Suppressor macrophage treated with lipopolysaccharide for 1 hour (primary cell): ENCODE results near the gene GPSM3.
"Not testable (repeated sequence)": the region's sequence is repeated elsewhere in the genome, so short reads cannot be mapped to it uniquely, and the experiment has no call there.

Experiments
- DNase-seq, 3 donors: peaks; one replicate each; pipeline ENCODE4 v3.0.0-alpha.2; 2020 to 2022

Gene GPSM3

DNA sequence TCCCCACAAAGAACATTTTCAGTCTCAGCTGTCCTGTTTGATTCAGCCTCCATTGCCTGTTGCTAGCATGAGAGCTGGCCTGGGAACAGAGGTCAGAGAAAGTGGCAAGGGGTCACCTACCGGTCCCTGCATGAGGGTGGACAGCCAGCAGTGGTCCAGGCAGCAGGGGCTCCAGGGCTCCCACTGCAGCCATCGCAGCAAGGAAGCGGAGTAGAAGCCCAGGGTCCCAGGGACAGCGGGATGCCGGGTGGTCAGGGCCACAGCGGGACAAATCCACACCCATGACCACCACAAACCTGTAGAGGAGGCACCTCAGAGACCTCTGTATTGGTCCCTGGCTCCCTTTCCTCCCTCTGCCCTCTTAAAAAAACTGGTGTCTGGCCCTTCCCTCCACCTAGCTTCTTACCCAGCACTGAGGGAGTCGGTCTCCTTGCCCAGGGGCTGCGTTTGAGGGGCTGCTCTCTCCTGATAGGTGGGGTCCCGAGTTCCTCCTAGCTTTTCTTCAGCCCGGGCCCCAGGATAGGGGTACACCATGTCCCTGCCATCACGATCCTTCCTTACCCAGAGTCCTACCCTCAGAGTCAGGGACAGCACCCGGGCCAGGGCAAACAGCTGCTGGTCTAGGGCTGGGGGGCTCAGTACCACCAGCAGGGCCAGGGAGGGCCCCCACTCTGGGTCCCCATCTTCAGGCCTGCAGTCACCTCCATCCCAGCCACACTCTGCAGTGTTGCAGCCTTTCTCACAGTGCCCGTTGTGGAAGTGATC lies 8.4 kb upstream of the GPSM3 start:
- DNase-seq, result no peak

- DNase-seq, result no peak
Observed at GRCh38 chr6:32198866-32199265, 6.4 kb upstream of the GPSM3 start.

DNA sequence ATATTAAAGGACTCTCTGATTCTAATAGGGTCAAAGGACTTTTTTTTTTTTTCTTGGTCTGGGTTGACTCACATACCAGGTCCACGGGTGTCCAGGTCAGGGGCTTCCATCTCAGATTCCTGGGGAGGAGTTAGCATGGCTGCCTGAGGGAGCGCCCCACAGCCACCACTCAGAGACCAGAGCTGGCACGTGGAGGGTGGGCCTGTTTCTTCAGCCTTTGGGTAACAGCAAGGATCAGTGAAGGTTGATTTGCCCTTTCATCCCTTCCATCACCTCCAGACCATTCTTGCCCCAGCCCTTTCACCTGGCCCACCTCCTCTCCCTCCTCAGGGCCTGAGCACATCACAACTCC lies 5.9 kb upstream of the GPSM3 start:
- DNase-seq, result no peak

DNA sequence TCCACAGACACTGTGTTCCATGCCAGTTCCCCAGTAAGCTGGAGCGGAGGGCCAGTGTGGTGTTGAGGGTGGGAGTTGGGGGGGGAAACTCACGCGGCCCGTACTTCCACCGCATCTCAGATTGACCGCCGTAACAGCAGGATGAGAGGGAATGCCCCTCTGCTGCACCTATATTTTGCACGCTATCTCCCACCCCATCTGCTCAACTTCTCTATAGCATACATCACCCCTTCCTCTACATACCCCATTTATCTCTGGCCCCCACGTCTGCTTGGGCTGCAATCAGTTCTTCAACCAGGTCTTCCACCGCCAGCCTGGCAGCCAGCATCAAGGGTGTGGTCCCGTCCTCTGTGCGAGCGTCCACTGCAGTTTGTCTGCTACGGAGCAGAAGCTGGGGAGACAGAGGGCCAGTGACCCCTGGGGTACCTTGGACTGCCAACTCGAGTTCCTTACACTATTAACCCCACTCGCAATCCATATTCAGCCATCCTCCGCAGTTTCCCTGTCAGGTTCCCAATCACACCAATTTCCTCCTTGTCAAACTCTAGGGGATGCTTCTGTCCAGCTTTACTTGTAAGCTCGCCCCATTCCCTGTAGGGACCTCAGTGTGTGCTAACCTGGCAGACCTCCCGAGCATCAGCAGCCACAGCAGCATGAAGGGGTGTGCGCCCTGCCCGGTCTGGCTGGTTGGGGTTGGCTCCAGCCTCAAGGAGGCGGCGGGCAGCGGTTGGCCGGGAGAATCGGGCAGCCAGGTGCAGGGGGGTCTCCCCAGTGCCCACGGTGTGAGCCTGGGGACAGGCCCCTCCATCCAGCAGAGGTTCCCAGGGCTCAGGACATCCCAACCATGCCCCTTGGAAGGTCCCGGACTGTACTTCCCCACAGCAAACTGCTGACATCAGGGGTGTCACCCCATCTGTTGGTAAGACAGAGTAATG lies 4.5 kb upstream of the GPSM3 start:
- peak; percentile 80 to 85 (median 84) for DNase-seq

DNA sequence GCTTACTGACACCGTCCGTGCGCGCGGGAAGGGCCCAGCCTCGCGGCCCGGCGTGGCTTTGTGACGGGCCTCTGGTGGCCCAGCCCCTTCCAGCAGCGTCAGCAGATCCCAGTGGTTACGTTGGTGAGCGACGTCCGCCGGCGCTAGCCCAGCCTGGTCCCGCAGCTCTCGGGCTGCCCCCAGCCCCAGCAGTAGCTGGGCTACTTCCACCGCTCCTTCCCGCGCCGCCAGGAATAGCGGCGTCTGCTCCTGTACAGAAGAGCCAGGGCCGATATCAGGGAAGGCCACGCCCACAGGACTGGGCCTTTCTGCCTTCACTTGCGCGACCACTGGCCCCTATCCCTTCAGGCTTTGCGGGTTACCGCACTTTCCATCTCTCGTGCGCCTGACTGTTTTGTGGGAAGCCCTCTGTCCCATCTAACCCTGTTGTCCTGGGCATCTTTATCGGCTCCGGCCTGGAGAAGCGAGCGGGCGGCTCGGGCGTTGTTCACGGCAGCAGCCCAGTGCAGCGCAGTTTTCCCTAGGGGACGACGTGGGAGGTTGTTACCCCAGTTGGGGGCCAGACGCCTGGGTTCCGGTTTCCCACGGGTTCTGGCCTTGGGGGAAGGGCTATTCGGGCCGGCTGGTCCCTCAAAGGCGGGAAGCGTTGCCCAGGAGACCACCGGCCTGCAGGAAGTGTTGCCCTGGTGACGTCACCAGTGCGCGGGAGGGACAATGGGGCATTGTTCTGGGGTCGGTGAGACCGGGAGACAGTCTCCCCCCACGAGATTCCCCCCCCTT lies 3.6 kb upstream of the GPSM3 start:
- DNase-seq, result peak; percentile 56 to 83 (median 70)

DNA sequence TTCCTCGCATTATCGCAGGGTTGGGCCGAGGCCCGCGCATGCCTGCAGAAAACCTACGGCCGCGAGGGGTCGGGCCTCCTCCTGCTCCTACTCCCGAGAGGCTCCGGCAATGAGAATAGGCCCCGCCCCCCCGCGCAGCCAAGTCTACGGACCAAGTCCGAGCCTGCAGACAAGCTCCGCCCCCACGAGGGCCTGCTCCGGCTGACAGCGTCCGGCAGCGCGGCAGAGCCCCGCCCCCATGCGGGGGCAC lies 3.1 kb upstream of the GPSM3 start:
- peak; percentile 100 for DNase-seq

- peak; percentile 69 to 71 (median 70) for DNase-seq
Observed at GRCh38 chr6:32194825-32195651, 2.6 kb upstream of the GPSM3 start.

GRCh38 chr6:32194388-32194787 lies 1.9 kb upstream of the GPSM3 start:
- DNase-seq, result no peak

DNA sequence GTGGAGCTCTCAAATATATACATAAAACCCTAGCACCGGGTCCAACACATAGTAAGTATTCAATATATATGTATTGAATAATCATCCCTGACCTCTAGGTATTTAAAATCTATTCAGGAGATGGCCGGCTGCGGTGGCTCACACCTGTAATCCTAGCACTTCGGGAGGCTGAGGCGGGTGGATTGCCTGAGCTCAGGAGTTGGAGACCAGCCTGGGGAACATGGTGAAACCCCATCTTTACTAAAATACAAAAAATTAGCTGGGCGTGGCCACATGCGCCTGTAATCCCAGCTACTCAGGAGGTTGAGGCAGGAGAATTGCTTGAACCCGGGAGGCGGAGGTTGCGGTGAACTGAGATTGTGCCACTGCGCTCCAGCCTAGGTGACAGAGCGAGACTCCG lies 653 bp upstream of the GPSM3 start:
- DNase-seq, result not testable (repeated sequence)

DNA sequence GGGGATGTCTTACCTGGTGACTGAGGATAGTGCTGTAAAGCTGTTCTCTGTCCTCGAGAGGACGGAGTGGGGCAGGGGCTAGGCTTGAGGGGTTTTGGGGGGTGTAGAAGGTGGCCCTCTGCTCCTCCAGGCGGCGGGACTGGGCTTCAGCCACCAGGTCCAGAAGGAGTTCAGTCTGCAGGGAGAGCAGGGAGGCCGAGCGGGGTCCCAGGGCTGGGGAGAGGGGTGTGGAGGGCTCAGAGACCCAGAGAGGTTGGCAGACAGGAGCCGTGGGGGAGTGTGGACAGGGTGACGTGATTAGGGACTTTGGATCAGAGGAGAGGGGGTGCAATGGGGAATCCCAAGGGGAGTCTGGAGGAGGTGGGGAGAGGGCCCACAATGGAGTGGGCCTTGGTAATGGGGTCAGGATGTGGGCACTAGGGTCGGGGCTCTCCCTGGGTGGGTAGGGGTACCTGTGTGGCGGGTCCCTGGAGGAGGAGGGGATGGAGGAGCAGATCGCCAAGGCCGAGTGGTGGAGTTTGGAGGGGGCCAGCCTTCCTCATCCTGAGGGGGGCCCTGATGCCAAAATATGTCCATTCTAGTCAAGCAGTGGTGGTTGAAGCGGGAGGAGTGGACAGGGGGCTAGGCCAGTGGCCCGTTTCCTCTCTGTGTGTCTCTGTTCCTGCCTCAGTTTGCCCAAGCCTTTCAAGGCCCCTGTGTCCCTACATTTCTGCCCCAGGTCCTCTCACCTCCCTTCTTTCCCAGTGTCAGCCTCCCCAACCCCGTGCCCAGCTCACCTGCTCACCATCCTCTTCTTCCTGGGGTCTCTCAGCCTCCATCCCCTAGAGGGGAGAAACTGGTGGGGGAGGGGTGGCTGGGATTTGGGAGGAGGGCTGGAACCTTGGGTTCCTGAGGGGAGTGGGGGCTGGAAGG lies 491 bp downstream of the GPSM3 start:
- peak; percentile 68 to 85 (median 75) for DNase-seq

DNA sequence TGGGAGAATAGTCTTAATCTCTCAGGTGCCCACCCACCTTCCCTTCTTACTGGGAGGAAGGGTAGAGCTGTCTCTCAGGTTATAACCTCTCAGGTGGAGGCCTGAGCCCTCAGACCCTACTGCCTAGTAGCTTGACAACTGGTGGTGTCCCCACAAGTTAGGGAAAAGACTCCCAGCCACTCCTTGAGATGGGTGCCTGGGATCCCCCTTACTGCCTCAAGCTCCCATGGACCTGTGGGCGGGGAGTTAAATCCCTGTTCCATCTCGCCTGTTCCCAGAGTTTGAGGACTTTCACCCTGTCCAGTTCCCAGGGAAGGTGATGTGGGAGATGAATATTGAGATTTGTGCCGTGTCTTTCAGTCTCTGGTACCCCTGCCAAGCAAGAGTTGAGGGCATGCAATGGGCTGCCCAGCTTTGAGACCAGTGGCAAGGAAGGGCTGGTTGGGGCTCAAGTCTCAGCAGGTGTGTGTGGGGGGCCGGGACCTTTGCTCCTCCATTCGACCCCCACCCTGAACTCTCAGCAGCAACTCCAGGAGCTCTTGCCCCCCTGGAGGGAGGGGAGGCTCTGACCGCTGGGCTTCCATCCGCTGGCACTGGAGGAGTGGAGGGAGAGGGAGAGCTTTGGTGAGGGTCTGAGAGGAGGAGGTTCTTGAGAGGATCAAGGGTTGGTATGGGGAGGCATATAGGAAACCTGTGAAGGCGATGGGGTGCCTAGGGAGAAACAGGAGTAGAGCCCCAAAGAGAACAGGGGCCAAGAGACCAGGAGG lies 1.3 kb downstream of the GPSM3 start:
- peak in 2 of 3 donors; percentile 50 to 70 for DNase-seq

DNA sequence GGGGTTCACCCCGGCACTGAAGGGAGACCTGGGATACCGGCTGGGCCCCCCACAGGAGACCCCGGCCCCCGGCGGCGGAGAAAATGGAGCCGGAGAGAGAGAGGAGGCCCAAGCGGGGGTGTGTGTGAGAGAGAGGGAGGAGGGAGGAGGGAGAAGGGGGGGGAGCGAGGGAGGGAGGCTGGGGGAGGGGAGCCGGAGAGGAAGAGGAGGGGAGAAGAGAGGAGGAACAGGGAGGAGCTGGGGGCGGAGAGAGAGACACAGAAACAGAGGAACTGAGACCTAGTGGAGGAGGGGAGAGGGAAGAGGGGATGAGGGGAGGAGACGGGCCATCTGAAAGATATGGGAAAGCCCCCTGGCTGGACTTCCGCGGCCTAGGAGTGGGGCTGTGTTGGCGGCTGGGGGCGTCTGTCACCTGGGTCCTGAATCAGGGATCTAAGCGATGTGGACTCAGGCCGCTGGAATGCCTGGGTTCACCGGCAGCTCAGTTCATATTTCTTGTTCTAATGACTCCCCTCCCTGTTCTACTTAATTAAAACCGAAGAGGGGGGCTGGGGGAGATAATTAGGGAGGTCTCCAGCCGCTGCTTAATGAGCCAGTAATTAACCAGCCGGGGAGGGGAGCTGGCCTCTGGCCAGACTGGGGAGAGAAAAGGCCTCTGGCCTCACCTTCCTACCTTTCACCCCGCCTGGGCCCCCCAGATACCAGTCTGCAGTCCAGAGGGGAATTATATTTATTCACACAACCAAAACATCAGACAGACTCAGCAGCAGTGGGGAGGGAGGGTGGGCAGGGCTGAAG lies 2.2 kb downstream of the GPSM3 start, which contains the start of gene PBX2:
TSS of gene PBX2 (minus strand) at position 149 of the 798 bp plus-strand sequence. CDS start 287 bp downstream, outside the sequence.
- peak; percentile 90 to 95 (median 91) for DNase-seq

DNA sequence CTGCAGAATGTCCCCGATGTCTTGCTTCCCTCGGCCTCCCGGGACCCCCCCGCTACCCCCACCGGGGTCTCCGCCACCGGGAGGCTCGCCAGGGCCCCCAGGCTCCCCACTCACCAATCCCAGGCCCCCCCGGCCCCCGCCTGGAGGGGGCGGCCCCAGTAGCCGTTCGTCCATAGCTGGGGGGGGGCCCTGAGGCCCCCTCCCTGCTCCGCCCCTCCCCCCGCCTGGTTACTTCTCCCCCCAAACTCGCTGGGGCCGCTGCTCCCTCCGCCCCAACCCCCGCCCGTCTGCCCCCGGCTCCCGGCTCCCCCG lies 2.7 kb downstream of the GPSM3 start:
- no peak for DNase-seq

GRCh38 chr6:32189069-32189741 lies 3.2 kb downstream of the GPSM3 start:
- DNase-seq, result no peak

DNA sequence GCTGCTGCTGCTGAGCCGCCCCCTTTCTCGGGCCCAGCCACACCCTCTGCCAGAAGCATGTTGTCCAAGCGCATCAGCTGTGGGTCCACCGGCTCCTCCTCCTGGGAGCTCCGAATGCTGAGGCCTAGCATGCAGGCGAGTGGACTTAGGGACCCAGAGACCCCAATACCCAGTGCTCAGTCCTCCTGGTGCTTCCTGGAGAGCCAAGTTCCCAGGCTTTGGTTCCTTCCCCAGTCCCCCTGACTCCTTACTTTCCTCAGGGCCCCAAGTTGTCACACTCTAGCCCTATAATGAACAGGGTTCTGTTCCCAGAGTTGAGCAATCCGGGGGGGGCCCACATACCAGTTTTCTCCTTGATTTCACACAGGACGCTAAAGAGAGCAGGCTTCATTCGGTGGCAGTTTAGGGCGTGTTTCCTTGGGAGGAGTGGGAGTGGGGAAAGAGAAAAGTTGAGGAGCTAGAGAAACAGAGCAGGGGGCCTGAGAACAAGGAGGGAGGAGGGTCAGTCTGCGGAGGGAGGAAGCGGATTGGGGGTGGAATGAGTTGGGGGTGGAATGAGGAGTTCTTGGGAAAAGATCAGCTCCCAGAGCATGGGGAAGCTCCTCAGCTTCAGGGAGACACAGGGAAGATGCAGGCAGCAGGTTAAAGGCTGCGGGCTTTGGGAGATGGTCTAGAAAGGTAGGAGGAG lies 3.9 kb downstream of the GPSM3 start:
- peak in 1 of 3 donors; percentile 47 for DNase-seq

- not testable (repeated sequence) for DNase-seq
Observed at GRCh38 chr6:32187725-32188380, 4.6 kb downstream of the GPSM3 start.

GRCh38 chr6:32187009-32187709 lies 5.3 kb downstream of the GPSM3 start:
- DNase-seq, result no peak
